HepG2 (cell line): ENCODE measurements around the gene AFG1L. TPM values are rescaled to one million over a fixed set of nuclear protein-coding genes. Genes with fewer than 3 reads are reported as not detected.

Source experiments
- AHR ChIP-seq: IDR thresholded peaks from 2 replicates; pipeline ENCODE4 v1.6.1; 2018; ENCODE audit warnings: missing genetic modification reagents, missing compliant biosample characterization
- GTF3A ChIP-seq: sonication (generic); formaldehyde crosslinking; conservative IDR thresholded peaks from 2 replicates; pipeline ENCODE4 v1.4.0; 2020; ENCODE audit warnings: mild to moderate bottlenecking, missing genetic modification reagents
- HNRNPUL1 ChIP-seq: fragments of 200-400 bp; formaldehyde crosslinking; IDR thresholded peaks from 2 replicates; pipeline ENCODE4 v1.6.1; 2017; ENCODE audit warnings: low read depth, mild to moderate bottlenecking, low read length, moderate library complexity
- MEIS1 ChIP-seq: sonication (generic); formaldehyde crosslinking; IDR thresholded peaks from 2 replicates; pipeline ENCODE4 v1.9.0; 2021; ENCODE audit warnings: mild to moderate bottlenecking, missing genetic modification reagents, moderate library complexity, borderline replicate concordance
- NAIF1 ChIP-seq: sonication (generic); formaldehyde crosslinking; IDR thresholded peaks from 2 replicates; pipeline ENCODE4 v1.5.0; 2020; ENCODE audit warnings: mild to moderate bottlenecking, missing genetic modification reagents, borderline replicate concordance
- RAD51 ChIP-seq: fragments of 450-650 bp; IDR thresholded peaks from 2 replicates; pipeline ENCODE4 v1.6.1; 2016; ENCODE audit warnings: borderline replicate concordance
- REL ChIP-seq: sonication (generic); formaldehyde crosslinking; conservative IDR thresholded peaks from 2 replicates; pipeline ENCODE4 v1.8.0; 2022; ENCODE audit warnings: mild to moderate bottlenecking, missing genetic modification reagents, moderate library complexity
- SCMH1 ChIP-seq: sonication (generic); formaldehyde crosslinking; IDR thresholded peaks from 2 replicates; pipeline ENCODE4 v1.9.0; 2021; ENCODE audit warnings: missing genetic modification reagents, mild to moderate bottlenecking, borderline replicate concordance
- SMAD1 ChIP-seq: sonication (generic); formaldehyde crosslinking; IDR thresholded peaks from 2 replicates; pipeline ENCODE4 v1.4.0; 2020; ENCODE audit warnings: missing genetic modification reagents, low read depth, mild to moderate bottlenecking, borderline replicate concordance
- TAF15 ChIP-seq: fragments of 200-400 bp; formaldehyde crosslinking; IDR thresholded peaks from one replicate; pipeline ENCODE4 v1.6.1; 2018; ENCODE audit warnings: mild to moderate bottlenecking, low read depth, low read length; ENCODE audit not compliant: poor library complexity, severe bottlenecking
- XBP1 ChIP-seq: sonication (generic); formaldehyde crosslinking; IDR thresholded peaks from 2 replicates; pipeline ENCODE4 v1.5.0; 2020; ENCODE audit warnings: missing genetic modification reagents
- ZMAT3 ChIP-seq: sonication (generic); formaldehyde crosslinking; conservative IDR thresholded peaks from 2 replicates; pipeline ENCODE4 v1.7.0; 2021; ENCODE audit warnings: missing genetic modification reagents
- ZNF10 ChIP-seq: sonication (generic); formaldehyde crosslinking; IDR thresholded peaks from 2 replicates; pipeline ENCODE4 v1.4.0; 2020; ENCODE audit warnings: mild to moderate bottlenecking, low read depth, missing genetic modification reagents, borderline replicate concordance
- ZNF569 ChIP-seq: sonication (generic); formaldehyde crosslinking; IDR thresholded peaks from 2 replicates; pipeline ENCODE4 v1.5.0; 2020; ENCODE audit warnings: mild to moderate bottlenecking, missing genetic modification reagents, moderate library complexity, borderline replicate concordance
- ZNF746 ChIP-seq: sonication (generic); formaldehyde crosslinking; IDR thresholded peaks from 2 replicates; pipeline ENCODE4 v1.8.0; 2022; ENCODE audit warnings: mild to moderate bottlenecking, missing genetic modification reagents
- ZNF891 ChIP-seq: sonication (generic); formaldehyde crosslinking; IDR thresholded peaks from 2 replicates; pipeline ENCODE4 v1.5.0; 2020; ENCODE audit warnings: mild to moderate bottlenecking, missing genetic modification reagents
- polyA plus RNA-seq, 8 experiments: library from polyadenylated mRNA; depleted of rRNA in 3 of 8; stranded (reverse) in 7 of 8; unstranded in 1 of 8; fragments of >200 nt; fragmentation: Illumina TruSeq in 4 of 8; extraction: Trizol in 4 of 8; gene quantifications; 2 replicates each; pipeline versions ENCODE4 v1.2.1 to v1.2.3, GENCODE V29; 2011 to 2016; ENCODE audit warnings: low read depth in 4 of 8, missing spikeins in 1 of 8, mixed read lengths in 1 of 8; ENCODE audit not compliant: insufficient read depth in 1 of 8
- total RNA-seq, 5 experiments: library from RNA; depleted of rRNA; stranded (reverse); fragments of >200 nt; fragmentation: Illumina TruSeq; extraction: Trizol; gene quantifications; 2 replicates each; pipeline ENCODE4 v1.2.3, GENCODE V29; 2016; ENCODE audit warnings: low read depth in 1 of 5
- TF ChIP-seq, protein P1 (sequence below): sonication (generic); formaldehyde crosslinking; IDR thresholded peaks from 2 replicates; pipeline ENCODE4 v1.4.0; 2020; ENCODE audit warnings: missing genetic modification reagents, borderline replicate concordance
- TF ChIP-seq, protein P2 (sequence below): sonication (generic); formaldehyde crosslinking; IDR thresholded peaks from 2 replicates; pipeline ENCODE4 v1.5.0; 2020; ENCODE audit warnings: missing genetic modification reagents, mild to moderate bottlenecking, borderline replicate concordance
- TF ChIP-seq, protein P3 (sequence below): sonication (generic); formaldehyde crosslinking; IDR thresholded peaks from 2 replicates; pipeline ENCODE4 v1.8.0; 2022; ENCODE audit warnings: missing genetic modification reagents, mild to moderate bottlenecking, inconsistent platforms, borderline replicate concordance
- TF ChIP-seq, protein P4 (sequence below): sonication (generic); formaldehyde crosslinking; IDR thresholded peaks from 2 replicates; pipeline ENCODE4 v1.8.0; 2022; ENCODE audit warnings: mild to moderate bottlenecking, missing genetic modification reagents, borderline replicate concordance
- TF ChIP-seq, protein P5 (sequence below): sonication (generic); formaldehyde crosslinking; IDR thresholded peaks from 2 replicates; pipeline ENCODE4 v1.4.0; 2020; ENCODE audit warnings: missing genetic modification reagents
- TF ChIP-seq, protein P6 (sequence below): sonication (generic); formaldehyde crosslinking; IDR thresholded peaks from 2 replicates; pipeline ENCODE4 v1.4.0; 2020; ENCODE audit warnings: missing genetic modification reagents, low read depth, mild to moderate bottlenecking, borderline replicate concordance

AFG1L gene
- total and polyA plus RNA-seq, 2 of the 13 experiments (the other 11 are each of a cell fraction or from before 2014, with no cell fraction given), result 3.1 to 14.0 TPM

DNA sequence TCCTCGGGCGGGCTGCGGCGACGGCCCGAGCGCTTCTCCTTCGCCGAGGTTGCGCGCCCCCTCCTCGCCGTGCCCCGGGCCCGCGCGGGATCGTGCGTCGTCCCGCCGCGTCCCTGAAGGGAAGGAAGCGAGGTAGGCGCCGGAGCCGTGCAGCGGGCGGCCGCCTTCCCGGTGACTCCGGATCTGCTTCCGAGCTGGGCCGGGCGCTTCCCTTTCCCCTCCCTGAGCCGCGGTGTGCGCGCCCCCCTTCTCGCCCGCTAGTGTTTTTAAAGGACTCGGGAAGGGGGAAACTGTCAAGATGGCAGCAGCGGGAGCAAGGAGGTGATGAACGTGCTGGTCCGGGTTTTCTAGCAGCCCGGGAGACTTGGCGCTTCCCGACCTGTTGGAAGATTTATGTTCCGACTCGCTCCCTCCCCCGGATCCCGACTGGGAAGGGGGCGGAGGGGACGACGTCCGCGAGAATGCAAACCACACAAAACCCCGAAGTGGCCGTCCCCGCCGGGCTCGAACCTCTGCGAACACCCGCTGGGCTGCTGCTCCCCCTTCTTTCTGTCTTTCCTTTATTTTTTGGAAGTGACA, 265.1 kb downstream of the AFG1L start (continued):
- TF ChIP-seq, protein P1, sequence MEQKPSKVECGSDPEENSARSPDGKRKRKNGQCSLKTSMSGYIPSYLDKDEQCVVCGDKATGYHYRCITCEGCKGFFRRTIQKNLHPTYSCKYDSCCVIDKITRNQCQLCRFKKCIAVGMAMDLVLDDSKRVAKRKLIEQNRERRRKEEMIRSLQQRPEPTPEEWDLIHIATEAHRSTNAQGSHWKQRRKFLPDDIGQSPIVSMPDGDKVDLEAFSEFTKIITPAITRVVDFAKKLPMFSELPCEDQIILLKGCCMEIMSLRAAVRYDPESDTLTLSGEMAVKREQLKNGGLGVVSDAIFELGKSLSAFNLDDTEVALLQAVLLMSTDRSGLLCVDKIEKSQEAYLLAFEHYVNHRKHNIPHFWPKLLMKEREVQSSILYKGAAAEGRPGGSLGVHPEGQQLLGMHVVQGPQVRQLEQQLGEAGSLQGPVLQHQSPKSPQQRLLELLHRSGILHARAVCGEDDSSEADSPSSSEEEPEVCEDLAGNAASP (CRISPR knock-in tag), result no peak
- TF ChIP-seq HNRNPUL1, result no peak
- no peak for TF ChIP-seq ZNF10
- TF ChIP-seq GTF3A, result no peak
- no peak for TF ChIP-seq SMAD1 (CRISPR knock-in tag)
- no peak for TF ChIP-seq AHR
- TF ChIP-seq, protein P2, sequence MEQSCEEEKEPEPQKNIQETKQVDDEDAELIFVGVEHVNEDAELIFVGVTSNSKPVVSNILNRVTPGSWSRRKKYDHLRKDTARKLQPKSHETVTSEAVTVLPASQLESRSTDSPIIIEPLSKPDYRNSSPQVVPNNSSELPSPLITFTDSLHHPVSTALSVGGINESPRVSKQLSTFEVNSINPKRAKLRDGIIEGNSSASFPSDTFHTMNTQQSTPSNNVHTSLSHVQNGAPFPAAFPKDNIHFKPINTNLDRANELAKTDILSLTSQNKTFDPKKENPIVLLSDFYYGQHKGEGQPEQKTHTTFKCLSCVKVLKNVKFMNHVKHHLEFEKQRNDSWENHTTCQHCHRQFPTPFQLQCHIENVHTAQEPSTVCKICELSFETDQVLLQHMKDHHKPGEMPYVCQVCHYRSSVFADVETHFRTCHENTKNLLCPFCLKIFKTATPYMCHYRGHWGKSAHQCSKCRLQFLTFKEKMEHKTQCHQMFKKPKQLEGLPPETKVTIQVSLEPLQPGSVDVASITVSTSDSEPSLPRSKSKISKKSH (CRISPR knock-in tag), result no peak
- no peak for TF ChIP-seq XBP1 (CRISPR knock-in tag)
- TF ChIP-seq RAD51, result no peak
- no peak for TF ChIP-seq MEIS1
- no peak; the same call in 1 of the 2 replicates for TF ChIP-seq ZMAT3
- TF ChIP-seq ZNF746 (CRISPR knock-in tag), result no peak
- TF ChIP-seq, protein P3, sequence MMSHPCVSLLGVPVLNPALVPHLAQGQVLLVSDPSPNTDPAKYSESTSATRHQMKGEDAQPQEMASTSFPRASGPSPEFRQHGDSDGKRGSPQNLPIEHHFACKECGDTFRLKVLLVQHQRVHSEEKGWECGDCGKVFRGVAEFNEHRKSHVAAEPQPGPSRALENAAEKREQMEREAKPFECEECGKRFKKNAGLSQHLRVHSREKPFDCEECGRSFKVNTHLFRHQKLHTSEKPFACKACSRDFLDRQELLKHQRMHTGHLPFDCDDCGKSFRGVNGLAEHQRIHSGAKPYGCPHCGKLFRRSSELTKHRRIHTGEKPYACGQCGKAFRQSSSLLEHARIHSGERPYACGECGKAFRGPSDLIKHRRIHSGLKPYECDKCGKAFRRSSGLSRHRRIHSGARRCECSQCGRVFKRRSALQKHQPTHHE (CRISPR knock-in tag), result no peak
- no peak for TF ChIP-seq NAIF1 (CRISPR knock-in tag)
- TF ChIP-seq, protein P4, sequence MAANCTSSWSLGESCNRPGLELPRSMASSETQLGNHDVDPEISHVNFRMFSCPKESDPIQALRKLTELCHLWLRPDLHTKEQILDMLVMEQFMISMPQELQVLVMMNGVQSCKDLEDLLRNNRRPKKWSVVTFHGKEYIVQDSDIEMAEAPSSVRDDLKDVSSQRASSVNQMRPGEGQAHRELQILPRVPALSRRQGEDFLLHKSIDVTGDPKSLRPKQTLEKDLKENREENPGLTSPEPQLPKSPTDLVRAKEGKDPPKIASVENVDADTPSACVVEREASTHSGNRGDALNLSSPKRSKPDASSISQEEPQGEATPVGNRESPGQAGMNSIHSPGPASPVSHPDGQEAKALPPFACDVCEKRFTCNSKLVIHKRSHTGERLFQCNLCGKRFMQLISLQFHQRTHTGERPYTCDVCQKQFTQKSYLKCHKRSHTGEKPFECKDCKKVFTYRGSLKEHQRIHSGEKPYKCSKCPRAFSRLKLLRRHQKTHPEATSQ (CRISPR knock-in tag), result no peak
- no peak for TF ChIP-seq ZNF891
- no peak for TF ChIP-seq SCMH1
- TF ChIP-seq, protein P5, sequence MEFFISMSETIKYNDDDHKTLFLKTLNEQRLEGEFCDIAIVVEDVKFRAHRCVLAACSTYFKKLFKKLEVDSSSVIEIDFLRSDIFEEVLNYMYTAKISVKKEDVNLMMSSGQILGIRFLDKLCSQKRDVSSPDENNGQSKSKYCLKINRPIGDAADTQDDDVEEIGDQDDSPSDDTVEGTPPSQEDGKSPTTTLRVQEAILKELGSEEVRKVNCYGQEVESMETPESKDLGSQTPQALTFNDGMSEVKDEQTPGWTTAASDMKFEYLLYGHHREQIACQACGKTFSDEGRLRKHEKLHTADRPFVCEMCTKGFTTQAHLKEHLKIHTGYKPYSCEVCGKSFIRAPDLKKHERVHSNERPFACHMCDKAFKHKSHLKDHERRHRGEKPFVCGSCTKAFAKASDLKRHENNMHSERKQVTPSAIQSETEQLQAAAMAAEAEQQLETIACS (CRISPR knock-in tag), result no peak; the same call in 1 of the 2 replicates
- TF ChIP-seq TAF15, result no peak
- TF ChIP-seq REL, result no peak
- TF ChIP-seq, protein P6, sequence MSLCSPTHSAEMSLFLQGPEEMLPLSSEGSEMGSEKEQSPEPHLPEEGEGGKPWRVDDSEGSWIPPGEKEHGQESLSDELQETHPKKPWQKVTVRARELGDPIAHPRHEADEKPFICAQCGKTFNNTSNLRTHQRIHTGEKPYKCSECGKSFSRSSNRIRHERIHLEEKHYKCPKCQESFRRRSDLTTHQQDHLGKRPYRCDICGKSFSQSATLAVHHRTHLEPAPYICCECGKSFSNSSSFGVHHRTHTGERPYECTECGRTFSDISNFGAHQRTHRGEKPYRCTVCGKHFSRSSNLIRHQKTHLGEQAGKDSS (CRISPR knock-in tag), result no peak
- no peak for TF ChIP-seq ZNF569 (CRISPR knock-in tag)
